BLaER1 (cell line): ENCODE results near the gene CAPN13.

ENCODE experiments used
- H3K27ac ChIP-seq: shearing (Covaris generic); formaldehyde crosslinking; 2 replicates; pipeline ENCODE4 v1.8.1; 2022
- H3K27me3 ChIP-seq: shearing (Covaris generic); formaldehyde crosslinking; 2 replicates; pipeline ENCODE4 v1.8.1; 2022
- H3K36me3 ChIP-seq: shearing (Covaris generic); formaldehyde crosslinking; 2 replicates; pipeline ENCODE4 v1.8.1; 2022
- H3K4me1 ChIP-seq: shearing (Covaris generic); formaldehyde crosslinking; 2 replicates; pipeline ENCODE4 v1.8.1; 2022
- H3K4me2 ChIP-seq: shearing (Covaris generic); formaldehyde crosslinking; 2 replicates; pipeline ENCODE4 v1.8.1; 2022
- H3K4me3 ChIP-seq: shearing (Covaris generic); formaldehyde crosslinking; 2 replicates; pipeline ENCODE4 v1.8.1; 2022
- H3K9ac ChIP-seq: shearing (Covaris generic); formaldehyde crosslinking; 2 replicates; pipeline ENCODE4 v1.8.1; 2022
- H3K9me3 ChIP-seq: shearing (Covaris generic); formaldehyde crosslinking; 2 replicates; pipeline ENCODE4 v1.8.1; 2022
- H4K20me1 ChIP-seq: shearing (Covaris generic); formaldehyde crosslinking; 2 replicates; pipeline ENCODE4 v1.8.1; 2022
- Cebpa-rat ChIP-seq: shearing (Covaris generic); IDR thresholded peaks from 2 replicates; pipeline ENCODE4 v1.8.1; 2022

CAPN13 gene

GRCh38 chr2:30686000-30686399 lies 121.2 kb downstream of the CAPN13 start:
- Histone ChIP-seq H3K4me1 (no peaks in the 10 kb centered on the region), H3K4me3 (no peak overlapping the region), H4K20me1 (no peaks in the 10 kb centered on the region), H3K27me3 (no peaks in the 10 kb centered on the region), H3K4me2 (no peak overlapping the region), H3K9ac (no peak overlapping the region), H3K9me3 (no peaks in the 10 kb centered on the region), H3K36me3 (no peaks in the 10 kb centered on the region), H3K27ac (no peak overlapping the region)
- no peak for TF ChIP-seq Cebpa-rat

- Histone ChIP-seq H3K36me3 (no peaks in the 10 kb centered on the region), H3K27ac (no peak overlapping the region)
These were observed 122.2 kb downstream of the CAPN13 start for GRCh38 chr2:30684996-30685395.

GRCh38 chr2:30684516-30684915 lies 122.7 kb downstream of the CAPN13 start:
- Histone ChIP-seq H3K27me3 (no peaks in the 10 kb centered on the region), H3K4me3 (no peak overlapping the region), H4K20me1 (no peaks in the 10 kb centered on the region), H3K4me2 (no peak overlapping the region), H3K27ac (no peak overlapping the region), H3K4me1 (no peaks in the 10 kb centered on the region), H3K36me3 (no peaks in the 10 kb centered on the region), H3K9me3 (no peaks in the 10 kb centered on the region), H3K9ac (no peak overlapping the region)
- no peak for TF ChIP-seq Cebpa-rat

More at GRCh38 chr2:30684996-30685395, 122.2 kb downstream of the CAPN13 start:
- Histone ChIP-seq H4K20me1 (no peaks in the 10 kb centered on the region), H3K9ac (no peak overlapping the region), H3K4me1 (no peaks in the 10 kb centered on the region), H3K4me3 (no peak overlapping the region), H3K9me3 (no peaks in the 10 kb centered on the region), H3K4me2 (no peak overlapping the region), H3K27me3 (no peaks in the 10 kb centered on the region)
- no peak for TF ChIP-seq Cebpa-rat

- Histone ChIP-seq H3K36me3 (no peaks in the 10 kb centered on the region), H3K4me3 (no peak overlapping the region), H3K4me2 (no peak overlapping the region), H3K4me1 (no peaks in the 10 kb centered on the region), H3K27ac (no peak overlapping the region), H3K27me3 (no peaks in the 10 kb centered on the region), H4K20me1 (no peaks in the 10 kb centered on the region), H3K9ac (no peak overlapping the region), H3K9me3 (no peaks in the 10 kb centered on the region)
- TF ChIP-seq Cebpa-rat: no peak
These were observed 123.2 kb downstream of the CAPN13 start for GRCh38 chr2:30684026-30684425.

- H4K20me1 ChIP-seq: no peaks in the 10 kb centered on the region
- TF ChIP-seq Cebpa-rat: no peak
- H3K27me3 ChIP-seq: no peaks in the 10 kb centered on the region
- H3K4me3 ChIP-seq: no peak overlapping the region
- H3K4me1 ChIP-seq: no peaks in the 10 kb centered on the region
- no peak overlapping the region for H3K4me2 ChIP-seq
- H3K9ac ChIP-seq: no peak overlapping the region
- no peaks in the 10 kb centered on the region for H3K9me3 ChIP-seq
- H3K36me3 ChIP-seq: no peaks in the 10 kb centered on the region
- no peak overlapping the region for H3K27ac ChIP-seq
These were observed 123.8 kb downstream of the CAPN13 start for GRCh38 chr2:30683236-30683956.

GRCh38 chr2:30681022-30681421 lies 126.2 kb downstream of the CAPN13 start:
- Histone ChIP-seq H4K20me1 (no peaks in the 10 kb centered on the region), H3K36me3 (no peaks in the 10 kb centered on the region), H3K27me3 (no peaks in the 10 kb centered on the region), H3K4me1 (no peaks in the 10 kb centered on the region), H3K4me3 (no peak overlapping the region), H3K9ac (no peak overlapping the region), H3K27ac (no peak overlapping the region), H3K9me3 (no peaks in the 10 kb centered on the region), H3K4me2 (no peak overlapping the region)
- TF ChIP-seq Cebpa-rat: no peak

GRCh38 chr2:30680121-30680520 lies 127.1 kb downstream of the CAPN13 start:
- Histone ChIP-seq H3K9ac (no peak overlapping the region), H3K27me3 (no peaks in the 10 kb centered on the region), H3K36me3 (no peaks in the 10 kb centered on the region), H3K27ac (no peak overlapping the region), H3K9me3 (no peaks in the 10 kb centered on the region), H3K4me2 (no peak overlapping the region), H4K20me1 (no peaks in the 10 kb centered on the region), H3K4me3 (no peak overlapping the region), H3K4me1 (no peaks in the 10 kb centered on the region)
- no peak for TF ChIP-seq Cebpa-rat

- H3K9ac ChIP-seq: no peak overlapping the region
- H3K4me2 ChIP-seq: no peak overlapping the region
- no peaks in the 10 kb centered on the region for H3K36me3 ChIP-seq
- no peak overlapping the region for H3K4me3 ChIP-seq
- H4K20me1 ChIP-seq: no peaks in the 10 kb centered on the region
- no peaks in the 10 kb centered on the region for H3K4me1 ChIP-seq
- no peak overlapping the region for H3K27ac ChIP-seq
- H3K27me3 ChIP-seq: no peaks in the 10 kb centered on the region
- H3K9me3 ChIP-seq: no peaks in the 10 kb centered on the region
- no peak for TF ChIP-seq Cebpa-rat
These were observed 127.7 kb downstream of the CAPN13 start for GRCh38 chr2:30679426-30680088.

- no peaks in the 10 kb centered on the region for H3K27me3 ChIP-seq
- H3K27ac ChIP-seq: no peak overlapping the region
- H3K9ac ChIP-seq: no peak overlapping the region
- no peaks in the 10 kb centered on the region for H3K36me3 ChIP-seq
- TF ChIP-seq Cebpa-rat: no peak
- no peaks in the 10 kb centered on the region for H3K4me1 ChIP-seq
- H3K4me2 ChIP-seq: no peak overlapping the region
- H4K20me1 ChIP-seq: no peaks in the 10 kb centered on the region
- no peak overlapping the region for H3K4me3 ChIP-seq
- no peaks in the 10 kb centered on the region for H3K9me3 ChIP-seq
These were observed 128.7 kb downstream of the CAPN13 start for GRCh38 chr2:30678410-30679137.

GRCh38 chr2:30677861-30678385 lies 129.3 kb downstream of the CAPN13 start:
- Histone ChIP-seq H3K9ac (no peak overlapping the region), H3K4me3 (no peak overlapping the region), H3K27ac (no peak overlapping the region), H3K4me2 (no peak overlapping the region), H4K20me1 (no peaks in the 10 kb centered on the region), H3K36me3 (no peaks in the 10 kb centered on the region), H3K9me3 (no peaks in the 10 kb centered on the region), H3K27me3 (no peaks in the 10 kb centered on the region), H3K4me1 (no peaks in the 10 kb centered on the region)
- no peak for TF ChIP-seq Cebpa-rat
